NCI-H1694 (cell line): Measurements from ENCODE around the gene SNX9.
A peak's percentile ranks its signal among the peaks of the same experiment; 100 is the strongest.

ENCODE experiments used
- DNase-seq: peaks from one replicate; lab custom pipeline; 2025; lab: John Stamatoyannopoulos, UW

Gene SNX9

GRCh38 chr6:157804448-157805327 lies 18.4 kb upstream of the SNX9 start:
- no peak for DNase-seq

GRCh38 chr6:157806131-157806855 lies 16.8 kb upstream of the SNX9 start:
- DNase-seq: no peak

GRCh38 chr6:157806856-157807215 lies 16.2 kb upstream of the SNX9 start:
- no peak for DNase-seq

- no peak for DNase-seq
Observed at GRCh38 chr6:157808405-157808950, 14.6 kb upstream of the SNX9 start.

GRCh38 chr6:157809613-157810012 lies 13.4 kb upstream of the SNX9 start:
- no peak for DNase-seq

GRCh38 chr6:157811137-157811475 lies 11.9 kb upstream of the SNX9 start:
- no peak for DNase-seq

- DNase-seq: no peak
Observed at GRCh38 chr6:157811476-157812173, 11.4 kb upstream of the SNX9 start.

GRCh38 chr6:157812425-157813171 lies 10.4 kb upstream of the SNX9 start:
- DNase-seq: no peak

GRCh38 chr6:157813191-157813590 lies 9.9 kb upstream of the SNX9 start:
- DNase-seq: no peak

- no peak for DNase-seq
Observed at GRCh38 chr6:157813750-157814455, 9.1 kb upstream of the SNX9 start.

- no peak for DNase-seq
Observed at GRCh38 chr6:157814883-157815282, 8.2 kb upstream of the SNX9 start.

GRCh38 chr6:157821342-157822033 lies 1.6 kb upstream of the SNX9 start:
- no peak for DNase-seq

GRCh38 chr6:157822245-157823000 lies 623 bp upstream of the SNX9 start:
- no peak for DNase-seq

- DNase-seq: no peak
Observed at GRCh38 chr6:157823528-157824370, 703 bp downstream of the SNX9 start.

GRCh38 chr6:157825243-157825904 lies 2.3 kb downstream of the SNX9 start:
- no peak for DNase-seq

GRCh38 chr6:157830354-157831017 lies 7.4 kb downstream of the SNX9 start:
- DNase-seq: peak; percentile 85

GRCh38 chr6:157831018-157831369 lies 7.9 kb downstream of the SNX9 start:
- no peak for DNase-seq
